ENCODE results near the gene PAQR7. TPM values are rescaled to one million over a fixed set of nuclear protein-coding genes. Genes with fewer than 3 reads are reported as not detected.

The PAQR7 gene
- total RNA-seq, 2 experiments from 2014 or later: 0.22 to 1.3 TPM

DNA sequence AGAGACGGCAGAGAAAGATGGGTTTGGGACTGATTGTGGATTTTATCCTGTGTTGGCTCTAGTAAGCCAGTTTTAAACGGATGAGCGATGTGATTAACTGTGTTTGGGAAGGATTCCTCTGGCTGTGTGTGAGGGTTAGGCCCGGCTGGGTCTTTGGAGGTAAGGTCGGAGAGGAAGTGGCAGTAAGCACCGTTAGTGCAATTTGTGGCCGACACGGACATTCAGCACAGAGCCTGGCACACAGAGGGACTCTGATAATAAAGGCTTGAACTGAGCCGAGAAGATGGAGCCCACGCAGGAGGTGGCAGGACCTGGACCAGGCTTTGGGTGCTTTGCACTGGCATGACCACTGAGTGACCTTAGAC is 54.4 kb downstream of the PAQR7 start:
- Histone ChIP-seq H4K20me1 (ENCODE audit: insufficient read depth, low read length) (no peaks in the 10 kb centered on the region), H2AFZ (ENCODE audit: low read length) (peak overlapping the region; percentile 77; the same call in 1 of the 2 replicates), H3K27ac (ENCODE audit: low read depth, low read length, poor library complexity, severe bottlenecking) (peak overlapping the region; percentile 87), H3K79me2 (ENCODE audit: insufficient read depth, low read depth, low read length) (peaks cover 12% of the 10 kb centered on the region; the same call in 1 of the 2 replicates), H3K4me2 (ENCODE audit: low read length) (peak overlapping the region; percentile 74), H3K4me1 (ENCODE audit: insufficient read depth, low read length, poor library complexity, severe bottlenecking) (peaks cover 30% of the 10 kb centered on the region), H3K36me3 (ENCODE audit: insufficient read depth, low read length) (peaks cover 2% of the 10 kb centered on the region; the same call in 1 of the 2 replicates), H3K9me3 (ENCODE audit: low read length) (no peaks in the 10 kb centered on the region), H3K4me3 (ENCODE audit: low read depth, low read length, poor library complexity, severe bottlenecking) (peak overlapping the region; percentile 84), H3K9me2 (ENCODE audit: insufficient read depth, low read length) (no peaks in the 10 kb centered on the region)
- intact Hi-C loops (cut with micrococcal nuclease; ENCODE audit: unreplicated experiment): loop anchor here (2.0 to 10.0 kb wide), 2 partner anchors 178 to 576 kb away; partner anchors contain the start of genes PAFAH2 and RSRP1
- POLR2A ChIA-PET: interaction anchor here (2.0 kb wide), 1 partner anchor 177 kb away, joined by 6 read pairs; the partner anchor contains the start of gene PAFAH2
- TF ChIP-seq EZH2phosphoT487 (IDR thresholded peaks at IDR 0.05; ENCODE audit: borderline replicate concordance, low read depth, low read length) (no peak), CTCF (conservative IDR thresholded peaks at IDR 0.05; ENCODE audit: low read length) (no peak)
- DNase-seq (ENCODE audit: low spot score): peak; percentile 43
- CTCF ChIA-PET (ENCODE audit: unreplicated experiment): interaction anchor here (1.2 kb wide), 1 partner anchor 10 kb away, joined by 3 read pairs; no protein-coding TSS in a partner anchor
- BruUV-seq (replicated peaks): no TSS peak

DNA sequence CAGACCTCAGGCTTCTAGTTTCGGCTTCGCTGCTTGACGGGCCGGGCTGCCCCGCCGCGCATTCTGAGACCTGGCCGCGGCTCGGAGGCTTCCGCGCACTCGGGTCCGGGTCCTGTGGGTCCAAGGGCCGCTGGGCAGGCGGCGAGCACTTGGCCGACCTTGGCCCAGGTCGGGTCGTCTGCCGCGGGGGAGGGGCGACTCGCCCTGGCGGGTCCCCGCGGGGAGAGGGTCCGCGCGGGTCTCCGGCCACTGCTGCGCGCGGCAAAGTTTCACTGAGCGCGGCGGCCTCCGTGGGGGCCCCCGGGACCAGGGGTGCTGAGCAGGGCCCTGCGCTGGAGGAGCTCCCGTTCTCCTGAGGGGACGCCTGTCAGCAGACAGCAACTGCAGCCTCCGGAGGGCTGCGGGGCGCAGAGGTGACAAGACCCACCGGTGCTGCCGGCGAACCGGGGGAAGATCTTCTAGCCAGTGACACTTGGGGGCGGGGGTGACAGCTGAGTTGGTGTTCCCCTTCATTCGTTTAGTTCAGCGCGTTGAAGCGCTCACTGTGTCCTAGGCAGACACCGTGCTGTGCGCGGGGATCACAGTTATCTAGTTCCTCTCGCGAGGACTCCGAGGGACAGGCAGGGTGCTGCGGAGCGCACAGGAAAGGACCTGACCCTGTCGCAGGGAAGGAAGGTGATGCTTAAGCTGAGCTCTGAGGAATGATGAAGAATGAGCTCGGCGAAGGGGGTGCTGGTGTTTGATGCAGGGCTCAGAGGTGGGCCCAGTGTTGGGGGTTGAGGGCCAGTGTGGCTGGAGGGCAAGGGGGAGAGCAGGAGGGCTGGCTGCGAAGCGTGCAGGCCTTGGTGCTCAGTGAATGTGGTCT is 55.0 kb downstream of the PAQR7 start:
- intact Hi-C loops (cut with micrococcal nuclease; ENCODE audit: unreplicated experiment): loop anchor here (2.0 to 10.0 kb wide), 2 partner anchors 178 to 576 kb away; partner anchors contain the start of genes PAFAH2 and RSRP1
- ChIA-PET CTCF (ENCODE audit: unreplicated experiment) (interaction anchor here (1.2 kb wide), 1 partner anchor 11 kb away, joined by 3 read pairs; no protein-coding TSS in a partner anchor), POLR2A (interaction anchor here (0.5 to 2.0 kb wide), 4 partner anchors 11 to 348 kb away, joined by 3 to 6 read pairs (median 5); partner anchors contain the start of gene PAFAH2)
- no peaks in the 10 kb centered on the region for H4K20me1 ChIP-seq (ENCODE audit: insufficient read depth, low read length)
- H3K9me2 ChIP-seq (ENCODE audit: insufficient read depth, low read length): no peaks in the 10 kb centered on the region
- TF ChIP-seq CTCF (conservative IDR thresholded peaks at IDR 0.05; ENCODE audit: low read length): no peak
- no peak for TF ChIP-seq EZH2phosphoT487 (IDR thresholded peaks at IDR 0.05; ENCODE audit: borderline replicate concordance, low read depth, low read length)
- H3K4me1 ChIP-seq (ENCODE audit: insufficient read depth, low read length, poor library complexity, severe bottlenecking): peaks cover 30% of the 10 kb centered on the region
- no peaks in the 10 kb centered on the region for H3K9me3 ChIP-seq (ENCODE audit: low read length)
- peak overlapping the region; percentile 84 for H3K4me3 ChIP-seq (ENCODE audit: low read depth, low read length, poor library complexity, severe bottlenecking)
- H3K27ac ChIP-seq (ENCODE audit: low read depth, low read length, poor library complexity, severe bottlenecking): peak overlapping the region; percentile 87
- H2AFZ ChIP-seq (ENCODE audit: low read length): peak overlapping the region; percentile 77; the same call in 1 of the 2 replicates
- H3K79me2 ChIP-seq (ENCODE audit: insufficient read depth, low read depth, low read length): peaks cover 12% of the 10 kb centered on the region; the same call in 1 of the 2 replicates
- no peaks in the 10 kb centered on the region for H3K36me3 ChIP-seq (ENCODE audit: insufficient read depth, low read length)
- no TSS peak for BruUV-seq (replicated peaks)
- peak overlapping the region; percentile 74 for H3K4me2 ChIP-seq (ENCODE audit: low read length)
- DNase-seq (ENCODE audit: low spot score): peak; percentile 89

All from OCI-LY7 (cell line).